Left forelimb (tissue), 1 donor: ENCODE measurements around the gene PNMA1.

Experiments used
- DNase-seq: peaks from one replicate; pipeline ENCODE4 v3.0.0-alpha.2; 2018; ENCODE audit warnings: low spot score

The PNMA1 gene, protein sequence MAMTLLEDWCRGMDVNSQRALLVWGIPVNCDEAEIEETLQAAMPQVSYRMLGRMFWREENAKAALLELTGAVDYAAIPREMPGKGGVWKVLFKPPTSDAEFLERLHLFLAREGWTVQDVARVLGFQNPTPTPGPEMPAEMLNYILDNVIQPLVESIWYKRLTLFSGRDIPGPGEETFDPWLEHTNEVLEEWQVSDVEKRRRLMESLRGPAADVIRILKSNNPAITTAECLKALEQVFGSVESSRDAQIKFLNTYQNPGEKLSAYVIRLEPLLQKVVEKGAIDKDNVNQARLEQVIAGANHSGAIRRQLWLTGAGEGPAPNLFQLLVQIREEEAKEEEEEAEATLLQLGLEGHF

DNA sequence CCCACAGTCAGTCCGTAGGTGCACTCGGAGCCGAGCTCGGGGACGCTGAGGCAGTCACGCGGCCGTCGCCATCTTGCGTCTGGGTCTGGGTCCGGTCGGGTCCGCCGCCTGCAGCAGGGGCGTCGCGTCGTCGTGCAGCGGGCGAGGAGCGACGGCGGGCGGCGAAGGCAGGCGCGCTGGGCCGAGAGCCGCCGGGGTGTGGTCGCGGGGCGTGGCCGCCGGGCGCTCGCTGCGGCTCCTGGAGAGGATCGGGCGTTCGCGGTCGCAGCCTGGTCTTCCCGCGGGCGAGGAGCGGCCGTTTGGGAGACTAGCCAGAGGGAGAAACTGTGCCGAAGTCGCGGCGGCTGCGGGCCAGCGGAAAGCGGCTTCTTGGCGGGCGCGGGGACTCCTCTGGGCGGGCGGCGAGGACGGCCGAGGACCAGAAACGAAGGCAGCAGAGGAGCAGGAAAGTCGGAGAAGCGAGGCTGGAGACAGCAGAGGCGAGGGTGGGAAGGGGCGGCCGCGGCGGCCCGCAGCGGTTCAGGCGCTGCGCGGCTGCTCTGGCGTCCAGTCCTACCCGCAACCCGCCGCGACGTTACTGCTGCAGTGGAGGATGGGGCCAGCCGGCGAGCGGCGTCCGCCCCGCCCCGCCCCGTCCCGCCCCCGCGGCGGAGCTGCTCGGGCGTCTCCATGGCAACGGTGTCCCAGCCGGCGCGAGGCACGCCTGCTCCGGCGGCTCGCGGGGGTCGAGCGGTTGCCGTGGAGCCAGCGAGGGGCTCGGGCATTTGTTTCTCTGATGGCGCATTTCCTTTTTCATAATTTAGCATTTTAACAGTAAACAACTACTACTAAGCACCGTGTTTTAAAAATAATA, at the start of gene PNMA1:
TSS of gene PNMA1 (minus strand) at position 582 of the 853 bp plus-strand sequence. CDS start 745 bp downstream, outside the sequence.
- peak; percentile 93 for DNase-seq

DNA sequence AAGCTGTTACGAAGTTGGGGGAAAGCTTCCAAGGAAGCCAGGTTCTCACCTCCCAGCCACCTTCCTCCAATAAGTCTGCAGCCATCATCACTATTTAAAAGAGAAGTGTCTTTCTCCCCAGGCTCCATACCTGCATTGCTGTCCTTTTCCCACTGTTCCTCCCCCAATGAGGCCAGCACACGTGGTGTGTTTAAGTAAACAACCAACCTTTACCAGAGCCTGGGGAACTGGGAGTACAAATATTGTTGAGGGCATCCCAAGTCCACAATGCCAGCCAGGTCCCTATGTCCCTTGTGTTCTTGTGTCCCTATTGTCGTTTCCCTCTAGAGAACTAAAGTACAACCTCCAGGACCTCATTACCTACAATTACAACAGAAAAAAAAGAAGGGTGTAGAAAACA, 49.2 kb upstream of the PNMA1 start:
- no peak for DNase-seq

DNA sequence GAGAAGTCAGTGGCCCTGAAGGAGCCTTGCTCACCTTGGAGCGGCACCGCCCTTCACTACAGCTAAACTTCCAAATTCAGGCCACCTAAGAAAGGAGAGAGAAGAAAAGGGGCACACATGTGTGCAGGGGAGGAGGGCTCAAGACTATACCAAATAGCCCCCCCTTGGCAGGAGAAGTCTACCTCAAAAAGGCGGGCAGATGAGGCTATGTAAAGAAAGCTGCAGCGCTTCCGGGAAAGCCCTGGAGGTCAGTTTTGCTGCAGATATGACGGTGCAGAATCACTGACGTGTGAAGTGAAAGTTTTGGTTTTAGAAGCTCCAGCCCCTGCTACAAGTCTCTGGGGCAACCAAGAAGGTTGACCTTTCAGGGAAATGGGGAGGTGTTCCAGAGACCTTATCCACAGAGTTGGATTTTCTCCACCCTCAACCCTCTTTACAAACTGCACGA, 48.2 kb upstream of the PNMA1 start:
- DNase-seq = no peak

DNA sequence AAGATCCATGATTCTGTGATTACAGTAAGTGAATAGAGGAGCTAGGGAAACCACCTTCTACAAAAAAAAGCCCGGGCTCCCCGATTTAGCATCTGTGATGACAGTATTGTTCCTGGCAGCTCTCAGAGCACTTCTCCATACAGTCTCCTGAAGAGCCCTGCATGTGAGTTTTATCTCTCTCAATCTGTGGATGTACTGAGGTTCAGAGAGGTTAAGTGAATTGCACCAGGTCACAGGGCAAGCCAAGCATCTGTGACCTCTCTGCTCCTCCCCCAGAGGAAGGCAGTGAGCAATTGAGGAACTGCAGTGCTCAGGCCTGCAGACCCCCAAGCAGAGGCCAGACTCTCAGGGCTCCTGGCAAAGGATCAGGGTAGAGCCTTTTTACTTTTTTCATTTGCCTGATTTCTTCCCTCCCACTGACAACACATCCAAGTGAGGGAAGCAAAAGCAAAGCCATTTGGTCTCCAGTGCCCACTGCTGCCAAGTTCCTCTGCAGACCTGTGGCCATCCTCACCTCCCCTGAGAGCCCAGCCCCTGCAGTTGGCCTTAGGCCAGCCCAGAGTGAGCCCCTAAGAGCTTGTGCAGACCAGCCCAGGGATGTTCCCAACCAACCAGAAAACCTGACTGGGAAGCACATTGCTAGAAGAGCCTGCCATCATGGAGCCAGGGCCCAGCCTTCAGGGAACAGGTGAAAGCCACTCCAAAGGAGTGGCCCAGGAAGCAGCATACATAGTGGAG, 47.6 kb upstream of the PNMA1 start:
- DNase-seq = no peak

DNA sequence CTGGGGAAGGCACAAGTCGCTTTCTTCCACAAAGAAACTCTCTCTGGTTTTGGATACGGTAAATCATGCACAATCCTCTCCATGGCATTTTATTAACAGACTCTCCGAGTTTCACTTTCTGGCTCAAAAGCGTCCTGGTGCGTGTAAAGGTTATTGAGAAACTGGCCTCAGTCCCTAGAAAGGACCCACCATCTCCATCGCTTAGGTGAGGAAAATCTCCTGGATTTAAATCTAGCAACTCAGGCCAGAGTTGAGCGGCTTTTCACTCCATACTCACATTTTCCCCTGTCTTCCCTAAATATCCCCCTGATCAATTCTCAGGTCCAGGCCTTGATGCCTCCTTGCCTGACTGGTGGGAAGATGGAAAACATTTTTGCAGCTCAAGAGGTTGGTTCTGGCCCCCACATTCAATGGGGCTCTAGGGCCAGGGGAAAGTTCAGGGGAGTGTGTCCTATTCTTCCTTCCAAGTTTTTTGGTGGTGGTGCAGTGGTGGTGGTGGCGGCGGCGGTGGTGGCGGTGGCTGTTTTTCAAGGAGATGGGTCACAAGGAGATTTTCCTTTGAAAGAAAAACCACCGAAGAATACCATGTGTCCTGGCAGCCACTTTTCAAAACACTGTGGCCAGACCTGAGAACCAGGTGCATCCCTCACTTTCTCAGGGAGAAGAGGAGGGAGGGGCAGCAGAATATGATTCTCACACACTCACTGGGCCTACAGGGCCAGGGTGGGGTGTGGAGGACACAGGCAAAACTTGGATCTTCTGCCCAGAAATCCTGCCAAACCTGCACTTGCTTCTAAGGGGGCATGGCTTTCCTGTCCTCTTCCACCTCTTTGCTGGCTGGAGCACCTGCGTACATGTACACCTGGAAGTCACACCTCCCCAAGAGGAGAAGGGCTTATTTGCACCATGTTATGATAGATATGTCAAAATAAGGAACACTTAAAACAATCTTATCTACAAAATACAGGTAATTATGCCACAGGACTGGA, 46.7 kb upstream of the PNMA1 start:
- no peak for DNase-seq

DNA sequence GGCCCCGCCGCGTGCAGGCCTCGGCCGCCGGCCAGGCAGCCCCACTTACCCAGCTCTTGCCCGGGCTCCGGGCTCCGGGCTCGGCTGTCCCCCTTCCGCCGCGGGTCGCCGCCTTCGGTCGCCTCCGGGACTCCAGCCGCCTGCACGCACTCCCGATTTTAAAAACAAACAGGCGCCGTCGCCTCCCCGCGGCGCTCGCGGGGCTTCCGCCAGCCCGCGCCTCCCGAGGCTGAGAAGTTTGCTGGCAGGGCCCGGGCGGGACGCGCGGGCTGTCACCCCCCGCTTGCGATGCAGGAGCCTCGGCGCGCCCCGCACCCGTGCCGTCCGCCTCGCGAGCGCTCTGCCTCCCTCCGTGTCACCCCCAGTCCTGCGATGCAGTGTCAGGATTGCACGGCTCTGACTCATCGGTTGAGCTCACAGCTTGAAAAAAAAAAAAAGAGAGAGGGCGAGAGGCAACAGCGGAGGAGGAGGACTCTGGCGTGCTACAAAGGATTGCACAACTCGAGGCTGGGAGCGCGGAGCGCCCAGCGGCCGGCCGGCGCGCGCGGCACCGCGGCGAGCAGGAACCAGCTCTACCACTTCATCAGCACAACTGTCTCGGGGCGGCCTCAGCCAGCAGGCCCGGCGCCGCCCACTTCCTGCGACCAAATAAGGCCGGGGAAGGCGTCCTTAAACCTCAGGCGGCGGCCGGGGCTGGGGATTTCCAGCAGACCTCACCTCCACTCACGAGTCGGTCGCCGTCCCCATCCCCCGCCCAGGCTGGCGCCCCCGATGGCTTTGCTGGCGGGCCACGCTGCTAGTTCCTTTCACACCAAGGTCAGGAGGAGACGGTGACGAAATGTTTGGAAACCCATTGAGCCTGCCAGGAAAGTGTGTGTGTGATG, 45.8 kb upstream of the PNMA1 start:
- DNase-seq = peak; percentile 97

DNA sequence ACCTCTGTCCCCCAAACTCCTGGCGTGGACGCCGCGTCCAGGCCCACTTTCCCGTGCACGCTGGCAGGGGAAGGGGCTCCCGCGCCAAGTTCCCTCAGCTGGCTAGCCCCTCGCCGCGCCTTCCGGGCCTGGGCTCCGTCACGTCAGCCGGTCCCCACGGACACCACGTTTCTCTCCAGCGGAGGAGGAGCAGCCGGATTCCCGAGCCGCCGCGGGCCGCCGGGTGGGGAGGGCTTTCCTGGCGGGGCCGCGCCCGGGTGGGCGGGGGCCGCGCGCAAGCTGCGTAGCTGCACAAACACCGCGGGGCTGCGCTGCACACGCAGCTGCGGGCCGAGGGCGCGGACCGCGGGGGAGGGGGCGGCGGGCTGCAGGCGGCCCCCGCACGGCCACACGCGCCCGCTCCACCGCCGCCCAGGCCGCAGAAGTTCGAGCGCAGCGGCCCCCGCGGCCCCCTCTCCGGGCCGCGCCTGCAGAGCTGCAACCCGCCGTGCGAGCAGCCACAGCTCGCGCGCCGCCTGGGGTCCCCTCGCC, 45.1 kb upstream of the PNMA1 start:
- peak; percentile 90 for DNase-seq

DNA sequence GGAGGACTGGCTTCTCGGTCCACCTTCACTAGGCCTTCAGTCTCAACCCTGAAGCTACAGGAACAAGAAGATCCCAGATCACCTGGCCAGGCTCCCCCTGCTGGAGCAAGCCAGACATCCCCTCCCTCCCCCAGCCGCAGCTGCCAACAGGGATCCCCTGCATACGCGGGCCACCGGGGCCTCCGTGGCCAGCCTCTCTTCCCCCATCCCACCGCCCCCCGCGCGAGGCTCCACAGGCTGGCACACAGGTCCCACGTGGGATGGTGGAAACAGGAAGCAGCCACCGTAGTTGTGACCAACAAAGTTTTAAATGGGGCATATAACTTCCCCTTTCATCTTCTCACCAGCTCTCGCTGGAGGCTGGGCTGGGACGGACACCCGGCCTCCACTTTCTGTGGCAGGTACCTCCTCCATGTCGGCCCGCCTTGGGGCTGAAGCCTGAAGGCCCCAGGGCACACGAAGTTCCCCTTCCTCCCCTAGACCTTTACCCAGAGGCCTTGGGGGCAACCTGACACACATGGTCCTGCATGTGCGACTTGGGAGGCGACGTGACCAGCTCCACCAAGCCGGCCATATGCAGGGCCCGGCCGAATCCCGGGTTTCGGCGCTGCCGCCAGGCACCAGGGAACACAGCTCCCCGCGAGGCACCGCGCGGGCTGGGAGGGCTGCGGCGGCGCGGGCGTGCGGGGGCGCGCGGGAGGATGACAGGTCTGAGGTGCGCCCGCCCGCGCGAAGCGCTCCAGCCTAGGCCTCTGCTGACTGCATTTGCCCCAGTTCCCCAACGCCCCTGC, 44.4 kb upstream of the PNMA1 start:
- no peak for DNase-seq

DNA sequence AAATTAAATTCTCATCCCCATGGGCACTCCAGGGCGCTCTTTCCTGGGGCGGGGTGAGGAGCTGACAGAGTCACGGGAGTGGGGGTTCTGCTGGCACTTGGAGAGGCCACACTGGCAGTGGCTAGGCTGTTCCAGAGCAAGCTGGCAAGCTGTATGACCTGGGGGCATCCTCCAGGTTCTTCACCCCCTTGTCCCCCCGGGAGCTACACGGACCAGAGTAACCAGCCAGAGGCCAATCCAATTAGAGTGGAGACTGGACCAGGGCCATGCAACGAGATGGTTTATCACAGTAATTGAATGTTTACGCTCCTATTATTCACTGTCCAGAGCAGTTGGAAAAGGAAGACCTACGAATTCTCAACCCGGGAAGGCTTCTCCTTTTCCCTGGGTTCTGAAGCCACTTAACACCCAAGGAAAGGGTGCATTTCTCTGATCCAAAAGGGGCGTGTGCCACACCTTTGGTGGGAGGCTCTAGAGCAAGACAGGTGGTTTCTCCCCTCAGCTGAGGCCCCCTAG, 43.8 kb upstream of the PNMA1 start:
- no peak for DNase-seq

DNA sequence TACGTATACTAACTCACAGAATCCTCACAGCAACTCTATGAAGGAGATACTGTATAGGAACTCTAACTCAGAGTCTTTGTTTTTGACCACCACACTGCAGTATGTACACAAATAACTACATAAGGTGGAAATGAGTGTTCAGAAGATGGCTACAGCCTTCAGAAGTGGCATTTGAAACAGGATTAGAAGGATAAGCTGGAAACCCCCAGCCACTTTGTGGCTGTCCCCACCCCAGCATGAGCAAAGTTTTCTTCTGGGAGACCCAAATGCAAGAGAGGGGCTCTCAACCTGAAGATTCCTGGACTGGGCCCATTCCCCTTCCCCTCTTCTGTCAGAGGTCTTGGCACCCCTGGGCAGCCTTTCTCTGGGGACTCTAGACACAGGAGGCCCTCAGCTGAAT, 43.2 kb upstream of the PNMA1 start:
- DNase-seq = no peak

DNA sequence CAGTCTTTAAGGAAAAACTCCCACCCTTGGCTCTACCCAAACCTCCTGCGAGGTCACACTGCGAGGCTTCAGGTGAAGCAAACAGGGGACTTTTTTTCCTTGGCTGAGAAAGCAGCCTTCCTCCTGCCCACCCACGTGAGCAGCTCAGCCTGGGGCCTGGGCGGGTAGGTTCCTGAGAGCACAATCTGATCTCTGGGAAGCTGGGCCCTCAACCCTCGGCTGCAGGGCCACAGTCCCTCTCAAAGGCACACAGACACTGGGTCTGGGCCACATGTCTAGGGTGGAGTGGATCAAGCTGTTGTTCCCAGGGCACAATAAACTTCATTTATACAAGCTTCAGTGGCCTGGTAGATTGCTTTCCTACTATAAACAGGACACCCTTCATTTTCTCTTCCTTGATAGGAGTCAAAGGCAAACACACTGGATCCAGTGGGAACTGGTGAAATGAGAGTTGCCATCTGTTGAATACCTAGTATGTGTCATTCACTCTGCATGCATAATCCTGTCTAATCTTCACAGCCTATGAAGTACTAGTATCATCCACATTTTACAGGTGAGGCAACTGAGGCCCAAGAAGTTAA, 41.3 kb upstream of the PNMA1 start:
- no peak for DNase-seq

DNA sequence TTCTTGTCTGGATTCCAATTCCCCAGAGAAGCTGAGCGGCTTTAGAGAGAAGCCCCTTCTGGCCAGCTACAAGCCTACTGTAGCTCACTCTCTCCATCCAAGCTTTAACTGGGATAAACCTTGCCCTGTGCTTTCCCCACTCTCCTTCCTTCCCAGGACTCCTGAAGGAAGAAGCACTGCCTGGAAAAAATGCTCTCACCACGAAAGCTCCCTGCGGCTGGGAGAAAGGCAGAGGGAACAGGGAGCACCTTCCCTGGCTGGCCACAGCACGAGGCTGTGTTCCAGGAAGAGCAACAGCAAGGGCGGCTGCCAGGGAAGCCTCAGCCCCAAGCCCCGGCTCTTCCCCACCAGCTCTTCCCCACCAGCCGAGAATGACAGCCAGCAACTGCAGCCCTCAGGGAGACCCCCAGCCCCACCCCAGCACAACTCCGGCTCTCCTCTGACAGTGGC, 40.8 kb upstream of the PNMA1 start:
- no peak for DNase-seq

DNA sequence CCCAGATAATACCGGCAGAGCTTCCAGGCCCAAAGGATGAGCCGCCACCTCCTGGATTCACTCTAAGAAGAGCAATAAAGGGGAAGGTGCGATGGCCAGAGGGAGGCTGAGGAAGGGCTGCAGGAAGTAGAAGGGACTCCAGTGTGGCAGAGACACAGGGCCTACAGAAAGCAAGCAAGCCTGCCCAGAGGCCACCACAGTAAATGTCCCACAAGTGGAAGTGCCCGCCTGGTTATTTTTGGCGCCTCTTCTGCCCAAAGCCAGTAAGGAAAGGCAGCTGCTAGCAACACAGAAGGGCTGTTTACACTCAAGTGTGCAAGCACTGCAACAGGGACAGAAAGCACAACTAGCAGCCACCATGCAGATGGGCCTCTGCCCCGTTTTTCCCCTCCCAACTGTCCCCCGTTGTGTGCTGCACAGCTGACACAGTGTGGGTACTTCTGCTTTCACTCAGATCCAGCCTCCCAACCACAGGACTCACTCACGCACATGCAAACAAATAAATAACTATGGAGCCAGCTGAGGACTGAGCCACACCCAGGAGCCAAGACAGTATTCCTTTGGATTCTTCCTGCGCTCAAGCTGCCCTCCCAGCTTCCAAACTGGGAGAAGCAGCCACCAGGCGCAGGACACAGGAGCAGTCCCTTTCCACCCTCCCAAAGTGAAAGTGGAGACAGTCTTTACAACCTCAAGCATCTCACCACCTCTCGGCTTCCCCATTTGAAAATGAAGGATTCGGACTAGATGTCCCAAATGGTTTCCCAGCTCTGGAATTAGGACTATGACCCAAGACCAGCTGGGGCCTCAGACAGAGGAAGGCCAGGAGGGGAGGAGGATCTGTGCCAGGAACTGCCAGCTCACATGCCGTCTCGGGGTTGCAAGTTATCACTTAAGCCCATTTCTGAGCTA, 40.0 kb upstream of the PNMA1 start:
- no peak for DNase-seq

DNA sequence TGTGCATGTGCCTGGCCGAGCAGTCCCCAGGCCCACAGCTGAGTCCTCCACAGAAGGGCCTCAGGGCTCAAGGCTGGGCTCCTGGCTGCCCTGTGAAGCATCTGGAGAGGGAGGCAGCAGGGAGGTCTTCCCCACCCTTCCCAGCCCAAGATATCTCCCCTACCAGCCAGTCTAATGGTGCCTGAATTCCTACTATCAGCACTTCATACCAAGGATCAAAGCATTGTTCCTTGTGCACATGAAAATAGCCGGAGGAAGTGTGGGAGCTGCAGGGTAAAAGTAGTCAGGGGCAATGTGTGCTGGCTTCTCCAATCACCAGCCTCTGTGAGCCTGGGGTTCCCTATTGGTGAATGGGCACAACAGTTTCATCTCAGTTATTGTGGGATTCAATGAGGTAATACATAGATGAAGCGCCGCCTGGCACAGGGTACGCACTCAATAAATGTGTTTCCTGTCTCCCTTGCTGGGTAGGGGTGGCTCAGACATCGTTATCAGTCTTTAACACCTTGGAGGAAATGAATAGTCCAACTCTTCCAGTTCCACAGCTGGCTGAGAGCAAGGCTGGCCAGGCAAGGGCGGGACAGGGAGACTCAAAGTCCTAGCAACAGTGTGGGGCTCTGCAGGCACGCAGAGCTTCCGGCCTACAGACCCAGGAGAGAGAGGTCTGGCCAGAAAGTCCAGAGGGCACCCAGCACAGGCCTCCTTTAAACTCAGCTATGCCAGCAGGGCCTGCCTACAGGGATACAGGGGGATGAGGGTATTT, 39.1 kb upstream of the PNMA1 start:
- no peak for DNase-seq

DNA sequence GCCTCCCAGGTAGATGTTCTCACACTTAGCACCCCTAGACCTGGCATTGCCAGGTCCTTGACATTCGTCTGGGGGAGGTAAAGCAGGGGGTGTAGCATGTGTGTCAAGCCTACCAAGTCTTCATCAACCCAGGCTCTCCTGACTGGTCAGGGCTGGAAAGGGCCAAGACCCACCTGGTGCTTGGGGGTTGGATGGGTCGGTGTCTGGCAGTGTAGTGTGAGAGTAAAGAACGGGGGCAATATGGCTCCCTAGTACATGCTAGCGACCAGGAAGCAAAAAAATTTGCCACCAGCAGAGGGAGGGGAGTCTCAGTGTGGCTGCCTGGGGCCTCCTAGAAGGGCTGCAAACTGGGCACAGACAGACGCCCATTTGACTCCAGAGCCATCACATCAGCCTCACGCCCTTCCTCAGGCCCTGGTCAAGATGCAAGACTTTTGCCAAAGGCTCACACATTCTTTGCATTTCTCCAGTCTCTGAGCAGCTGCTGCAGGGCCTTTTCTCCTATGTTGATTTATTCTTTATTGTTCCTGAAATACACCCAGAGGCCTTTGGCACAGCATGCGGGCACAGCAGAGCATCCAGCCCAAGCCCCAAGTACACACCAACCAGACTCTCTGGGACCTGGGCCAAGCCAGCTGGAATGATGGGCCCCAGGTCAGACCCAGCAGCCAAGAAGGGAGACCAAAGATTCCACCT, 38.3 kb upstream of the PNMA1 start:
- DNase-seq = no peak

DNA sequence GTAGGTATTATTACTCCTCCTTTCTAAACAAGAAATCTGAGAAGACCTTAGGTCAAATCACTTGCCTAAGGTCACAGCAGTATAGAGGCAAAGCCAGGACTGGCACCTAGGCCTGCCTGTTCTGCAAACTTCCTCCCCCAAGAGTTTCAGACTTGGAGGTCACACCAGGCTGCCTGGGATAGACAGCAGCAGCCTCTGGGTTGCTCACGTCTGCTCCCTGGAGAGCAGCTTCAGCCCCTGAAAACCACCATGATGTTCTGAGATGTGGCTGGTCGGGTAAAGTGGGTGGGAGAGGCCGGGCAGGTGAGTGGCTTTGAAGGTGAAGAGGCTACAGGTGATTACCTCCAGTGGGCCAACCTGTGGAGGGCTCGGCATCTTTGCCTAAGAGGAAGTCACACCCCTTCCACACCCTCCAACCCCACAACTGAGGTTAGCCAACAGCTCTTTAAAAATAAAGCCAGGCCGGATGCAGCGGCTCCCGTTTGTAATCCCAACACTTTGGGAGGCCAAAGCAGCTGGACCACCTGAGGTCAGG, 37.0 kb upstream of the PNMA1 start:
- DNase-seq = no peak
